H1 (cell line): Measurements from ENCODE around the gene SLC39A2. TPM values are rescaled to one million over a fixed set of nuclear protein-coding genes. Genes with fewer than 3 reads are reported as not detected.

Experiments used
- microRNA-seq, 2 experiments: library from miRNA; unstranded; fragments of <30 nt; microRNA quantifications; one replicate each; pipeline versions ENCODE4 to v1.2.0, GENCODE V29; 2016 to 2020; ENCODE audit warnings: borderline microRNAs expressed in 2 of 2, borderline number of aligned reads in 2 of 2, borderline replicate concordance in 1 of 2
- polyA plus RNA-seq, 7 experiments: library from polyadenylated mRNA; depleted of rRNA in 3 of 7; stranded (reverse) in 5 of 7; unstranded in 2 of 7; fragments of >200 nt in 5 of 7; fragments of 200-250 nt in 2 of 7; gene quantifications; 1 replicate in 5 of 7; 2 replicates in 1 of 7; 4 replicates in 1 of 7; pipeline versions ENCODE4 v1.2.1 to v1.2.3, GENCODE V29; 2011 to 2013; ENCODE audit warnings: missing spikeins in 2 of 7, mixed read lengths in 2 of 7
- small RNA-seq: library from polyadenylated mRNA; stranded (forward); fragments of <200 nt; extraction: miRNeasy Mini kit (QIAGEN cat#:217004); gene quantifications from one replicate; pipeline ENCODE3, GENCODE V24; 2013; ENCODE audit not compliant: insufficient read depth
- total RNA-seq: library from RNA; stranded (reverse); fragmentation: NEBNext Ultra II Directional; extraction: Animal tissue kit (Norgen Biotek cat#: 25700); gene quantifications from 2 replicates; pipeline ENCODE4 v1.2.1, GENCODE V29; 2021

Gene SLC39A2
- total and polyA plus RNA-seq, 2 of the 8 experiments (the other 6 are each of a cell fraction or from before 2014, with no cell fraction given), result 0.14 to 0.22 TPM

Small RNA genes within 50 kb of the gene (microRNA-seq; reads per million reads assigned to microRNA genes)
- gene MIR6717, result 0 reads per million in 2 experiments

Small RNA genes within 50 kb of the gene (small RNA-seq; reads per million reads assigned to genes)
- not detected for gene RN7SL189P

Other genes starting within 250 kb of the SLC39A2 start
- not detected in 2 replicates for gene EDDM3B, start 230.9 kb upstream of the SLC39A2 start, total RNA-seq
- gene EDDM3B, start 230.9 kb upstream of the SLC39A2 start, polyA plus RNA-seq (2011; rRNA removed), result not detected in 2 replicates
- not detected in 2 replicates for gene RNASE6, start 218.0 kb upstream of the SLC39A2 start, total RNA-seq
- gene RNASE6, start 218.0 kb upstream of the SLC39A2 start, polyA plus RNA-seq (2011; rRNA removed), result 0.12 TPM in 1 of 2 replicates, not detected in the other
- 2.2 and 3.0 TPM in 2 replicates for gene RNASE1, start 196.4 kb upstream of the SLC39A2 start, total RNA-seq
- gene RNASE1, start 196.4 kb upstream of the SLC39A2 start, polyA plus RNA-seq (2011; rRNA removed), result 10.2 and 13.4 TPM in 2 replicates
- not detected in 2 replicates for gene RNASE3, start 107.9 kb upstream of the SLC39A2 start, total RNA-seq
- not detected in 2 replicates for gene RNASE3, start 107.9 kb upstream of the SLC39A2 start, polyA plus RNA-seq (2011; rRNA removed)
- gene RNASE2, start 43.8 kb upstream of the SLC39A2 start, total RNA-seq, result not detected in 2 replicates
- not detected in 2 replicates for gene RNASE2, start 43.8 kb upstream of the SLC39A2 start, polyA plus RNA-seq (2011; rRNA removed)
- 73.8 and 75.8 TPM in 2 replicates for gene METTL17, start 9.3 kb upstream of the SLC39A2 start, total RNA-seq
- gene METTL17, start 9.3 kb upstream of the SLC39A2 start, polyA plus RNA-seq (2011; rRNA removed), result 138 and 145 TPM in 2 replicates
- 27.2 and 29.9 TPM in 2 replicates for gene NDRG2, start 25.8 kb downstream of the SLC39A2 start, total RNA-seq
- 48.6 and 65.0 TPM in 2 replicates for gene NDRG2, start 25.8 kb downstream of the SLC39A2 start, polyA plus RNA-seq (2011; rRNA removed)
- gene TPPP2, start 30.9 kb downstream of the SLC39A2 start, total RNA-seq, result 0.34 TPM in 1 of 2 replicates, not detected in the other
- not detected in 2 replicates for gene TPPP2, start 30.9 kb downstream of the SLC39A2 start, polyA plus RNA-seq (2011; rRNA removed)
- not detected in 2 replicates for gene RNASE13, start 35.5 kb downstream of the SLC39A2 start, total RNA-seq
- gene RNASE13, start 35.5 kb downstream of the SLC39A2 start, polyA plus RNA-seq (2011; rRNA removed), result 0.05 TPM in 1 of 2 replicates, not detected in the other
- gene RNASE7, start 43.1 kb downstream of the SLC39A2 start, total RNA-seq, result not detected in 2 replicates
- not detected in 2 replicates for gene RNASE7, start 43.1 kb downstream of the SLC39A2 start, polyA plus RNA-seq (2011; rRNA removed)
- not detected in 2 replicates for gene RNASE8, start 58.5 kb downstream of the SLC39A2 start, total RNA-seq
- gene RNASE8, start 58.5 kb downstream of the SLC39A2 start, polyA plus RNA-seq (2011; rRNA removed), result not detected in 2 replicates
- 49.5 and 53.1 TPM in 2 replicates for gene ARHGEF40, start 71.0 kb downstream of the SLC39A2 start, total RNA-seq
- 99.6 and 101 TPM in 2 replicates for gene ARHGEF40, start 71.0 kb downstream of the SLC39A2 start, polyA plus RNA-seq (2011; rRNA removed)
- gene ZNF219, start 99.4 kb downstream of the SLC39A2 start, total RNA-seq, result 108 and 113 TPM in 2 replicates
- 160 and 310 TPM in 2 replicates for gene ZNF219, start 99.4 kb downstream of the SLC39A2 start, polyA plus RNA-seq (2011; rRNA removed)
- 1.3 and 1.9 TPM in 2 replicates for gene TMEM253, start 101.8 kb downstream of the SLC39A2 start, total RNA-seq
- gene TMEM253, start 101.8 kb downstream of the SLC39A2 start, polyA plus RNA-seq (2011; rRNA removed), result 1.9 and 2.2 TPM in 2 replicates
- gene OR5AU1, start 156.8 kb downstream of the SLC39A2 start, total RNA-seq, result not detected in 2 replicates
- gene OR5AU1, start 156.8 kb downstream of the SLC39A2 start, polyA plus RNA-seq (2011; rRNA removed), result not detected in 2 replicates